SU-DHL-6 (cell line): ENCODE measurements around the gene SLC5A5.

ENCODE experiments used
- H2AFZ ChIP-seq: fragments of 200-600 bp; sonication (generic); 2 replicates; pipeline ENCODE4 v1.6.1; 2014; ENCODE audit warnings: low read depth, mild to moderate bottlenecking, moderate library complexity, mixed read lengths, antibody characterized with exemption, low read length; ENCODE audit not compliant: severe bottlenecking
- H3F3A ChIP-seq: fragments of 200-600 bp; shearing (Covaris generic); 2 replicates; pipeline ENCODE4 v1.6.0; 2016; ENCODE audit warnings: antibody characterized with exemption, mild to moderate bottlenecking; ENCODE audit not compliant: insufficient read depth
- H3K27ac ChIP-seq: fragments of 200-600 bp; sonication (generic); 2 replicates; pipeline ENCODE4 v1.5.1; 2016; ENCODE audit warnings: low read depth, mild to moderate bottlenecking, low read length, moderate library complexity, mixed read lengths
- H3K27me3 ChIP-seq: fragments of 200-600 bp; sonication (generic), shearing (Covaris generic); 2 replicates; pipeline ENCODE4 v1.6.0; 2014; ENCODE audit warnings: mild to moderate bottlenecking, low read length
- H3K36me3 ChIP-seq: fragments of 200-600 bp; sonication (generic); 2 replicates; pipeline ENCODE4 v1.6.1; 2014; ENCODE audit warnings: mild to moderate bottlenecking, low read length, mixed read lengths
- H3K4me2 ChIP-seq: fragments of 300-600, 200-600 bp; shearing (Covaris generic), sonication (generic); 2 replicates; pipeline ENCODE4 v1.6.0; 2014; ENCODE audit warnings: low read length, low read depth, mild to moderate bottlenecking; ENCODE audit not compliant: poor library complexity, severe bottlenecking
- H3K4me3 ChIP-seq: fragments of 200-600 bp; sonication (generic); 2 replicates; pipeline ENCODE4 v1.5.1; 2014; ENCODE audit warnings: antibody characterized with exemption, low read length, mild to moderate bottlenecking, mixed read lengths; ENCODE audit not compliant: insufficient read depth, poor library complexity, severe bottlenecking
- H3K79me2 ChIP-seq: fragments of 200-600 bp; sonication (generic); 2 replicates; pipeline ENCODE4 v1.6.1; 2014; ENCODE audit warnings: mild to moderate bottlenecking, low read length, moderate library complexity; ENCODE audit not compliant: insufficient read depth
- H3K9ac ChIP-seq: fragments of 200-600 bp; sonication (generic); 2 replicates; pipeline ENCODE4 v1.7.0; 2014; ENCODE audit warnings: mild to moderate bottlenecking, low read length
- H3K9me2 ChIP-seq: fragments of 200-600 bp; sonication (generic); replicated peaks from 2 replicates; pipeline ENCODE4 v1.6.1; 2014; ENCODE audit warnings: low read length; ENCODE audit not compliant: insufficient read depth
- H3K9me3 ChIP-seq: fragments of 200-600 bp; sonication (generic); 2 replicates; pipeline ENCODE4 v1.6.1; 2014; ENCODE audit warnings: low read length, mixed read lengths; ENCODE audit not compliant: insufficient read depth
- H4K20me1 ChIP-seq: fragments of 200-600 bp; sonication (generic); 2 replicates; pipeline ENCODE4 v1.6.1; 2014; ENCODE audit warnings: low read depth, mild to moderate bottlenecking, antibody characterized with exemption, low read length, moderate library complexity, mixed read lengths
- CTCF ChIP-seq: fragments of 200-600 bp; sonication (generic); IDR thresholded peaks from one replicate; pipeline ENCODE4 v1.5.1; 2017; ENCODE audit warnings: antibody characterized with exemption, mild to moderate bottlenecking, low read length, moderate library complexity; ENCODE audit not compliant: insufficient read depth, poor library complexity, severe bottlenecking
- EZH2phosphoT487 ChIP-seq: fragments of 200-600 bp; sonication (generic), shearing (Covaris generic); conservative IDR thresholded peaks from 2 replicates; pipeline ENCODE4 v1.6.1; 2018; ENCODE audit warnings: mild to moderate bottlenecking, antibody characterized with exemption, low read length, moderate library complexity, mixed read lengths

SLC5A5 gene

GRCh38 chr19:17866964-17867486 is 4.7 kb upstream of the SLC5A5 start:
- Histone ChIP-seq H3K9ac (no peak overlapping the region), H3K9me3 (no peaks in the 10 kb centered on the region), H3K27ac (no peak overlapping the region), H3F3A (peaks cover 32% of the 10 kb centered on the region), H3K79me2 (peaks cover 1% of the 10 kb centered on the region), H3K4me3 (no peak overlapping the region), H3K9me2 (no peaks in the 10 kb centered on the region), H3K27me3 (no peaks in the 10 kb centered on the region), H2AFZ (no peak overlapping the region), H4K20me1 (no peaks in the 10 kb centered on the region; the same call in 1 of the 2 replicates), H3K36me3 (peaks cover 6% of the 10 kb centered on the region; the same call in 1 of the 2 replicates), H3K4me2 (no peak overlapping the region)
- TF ChIP-seq CTCF (no peak), EZH2phosphoT487 (no peak)

- TF ChIP-seq EZH2phosphoT487 (no peak), CTCF (no peak)
- Histone ChIP-seq H3K79me2 (no peaks in the 10 kb centered on the region), H3K36me3 (no peaks in the 10 kb centered on the region), H3K27ac (no peak overlapping the region), H3K9me2 (no peaks in the 10 kb centered on the region), H4K20me1 (no peaks in the 10 kb centered on the region), H2AFZ (no peak overlapping the region), H3K4me2 (no peak overlapping the region), H3K4me3 (no peak overlapping the region), H3F3A (peaks cover 21% of the 10 kb centered on the region), H3K9me3 (no peaks in the 10 kb centered on the region), H3K27me3 (no peaks in the 10 kb centered on the region), H3K9ac (no peak overlapping the region)
These were observed 3.1 kb upstream of the SLC5A5 start for GRCh38 chr19:17868669-17869068.

- Histone ChIP-seq H3F3A (peaks cover 16% of the 10 kb centered on the region), H3K27ac (no peak overlapping the region), H3K4me3 (no peak overlapping the region), H3K36me3 (no peaks in the 10 kb centered on the region), H3K9ac (no peak overlapping the region), H3K79me2 (no peaks in the 10 kb centered on the region), H2AFZ (no peak overlapping the region), H3K4me2 (no peak overlapping the region), H4K20me1 (no peaks in the 10 kb centered on the region), H3K9me2 (no peaks in the 10 kb centered on the region), H3K9me3 (no peaks in the 10 kb centered on the region), H3K27me3 (no peaks in the 10 kb centered on the region)
- TF ChIP-seq EZH2phosphoT487 (no peak), CTCF (no peak)
These were observed 2.6 kb upstream of the SLC5A5 start for GRCh38 chr19:17869114-17869608.
